Gastroesophageal sphincter (tissue), 3 donors: ENCODE results near the gene KRT15.

ENCODE experiments used
- EP300 ChIP-seq: sonication (generic); formaldehyde crosslinking; IDR thresholded peaks from one replicate; pipeline ENCODE4 v1.6.1; 2017; ENCODE audit warnings: antibody characterized with exemption, mild to moderate bottlenecking
- POLR2A ChIP-seq, 2 donors: fragments of 450-650 bp; IDR thresholded peaks; one replicate each; pipeline ENCODE4 v1.6.1; 2017; ENCODE audit warnings: antibody characterized with exemption in 2 of 2, mild to moderate bottlenecking in 2 of 2, moderate library complexity in 1 of 2
- TF ChIP-seq, protein P1 (sequence below), 4 experiments: fragments of 200-600 bp in 2 of 4; fragments of 450-650 bp in 2 of 4; sonication (generic) in 1 of 4; IDR thresholded peaks; one replicate each; pipeline ENCODE4 v1.5.1; 2017 to 2019; ENCODE audit warnings: antibody characterized with exemption in 4 of 4, mild to moderate bottlenecking in 2 of 4, moderate library complexity in 2 of 4

DNA sequence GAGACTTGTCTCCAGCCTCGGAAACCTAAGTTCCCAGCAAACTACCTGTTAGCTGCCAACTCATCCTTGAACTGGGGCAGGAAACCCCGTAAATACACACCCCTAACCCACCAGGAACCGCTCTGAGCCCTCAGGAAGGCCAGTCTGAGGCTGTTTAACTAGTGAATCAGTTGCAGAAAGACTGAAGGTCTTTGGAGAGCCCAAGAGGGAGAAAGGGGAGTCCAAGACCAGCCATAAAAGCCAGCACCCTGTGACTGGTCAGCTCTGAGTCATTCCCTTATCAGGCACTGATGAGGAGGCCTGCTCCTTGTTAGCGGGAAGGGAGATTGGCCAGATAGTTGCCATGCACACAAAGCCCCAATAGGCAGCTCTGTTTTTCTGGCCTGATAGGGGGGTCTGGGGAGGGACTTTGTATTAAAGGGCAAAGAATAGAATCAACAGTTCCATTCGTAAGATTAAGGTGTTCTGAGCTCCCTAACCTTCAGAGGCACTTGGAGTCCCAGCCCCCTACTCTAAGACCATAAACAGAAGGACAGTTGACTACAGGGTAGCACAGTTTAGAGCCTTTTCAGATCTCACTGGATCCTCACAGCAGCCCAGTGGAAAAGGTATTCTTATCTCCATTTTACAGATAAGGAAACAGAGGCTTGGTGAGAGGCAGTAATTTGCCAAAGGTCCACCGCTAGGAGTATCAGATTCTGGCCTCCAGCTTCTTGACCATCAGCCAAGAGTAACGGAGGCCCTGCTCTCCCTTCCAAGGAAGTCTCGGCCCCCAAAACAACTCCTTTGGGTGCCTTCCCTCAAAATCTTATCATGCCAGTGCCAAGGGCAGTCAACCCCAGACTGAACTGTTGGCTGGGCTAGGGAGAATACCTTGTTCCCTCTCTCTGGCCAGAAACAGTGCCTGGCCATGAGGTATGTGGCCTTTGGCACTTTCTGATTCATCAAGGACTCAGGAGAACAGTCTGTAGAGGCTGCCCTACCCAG is 11.7 kb upstream of the KRT15 start:
- TF ChIP-seq POLR2A (IDR thresholded peaks at IDR 0.05) (no peak), EP300 (no peak)
- TF ChIP-seq, protein P1, sequence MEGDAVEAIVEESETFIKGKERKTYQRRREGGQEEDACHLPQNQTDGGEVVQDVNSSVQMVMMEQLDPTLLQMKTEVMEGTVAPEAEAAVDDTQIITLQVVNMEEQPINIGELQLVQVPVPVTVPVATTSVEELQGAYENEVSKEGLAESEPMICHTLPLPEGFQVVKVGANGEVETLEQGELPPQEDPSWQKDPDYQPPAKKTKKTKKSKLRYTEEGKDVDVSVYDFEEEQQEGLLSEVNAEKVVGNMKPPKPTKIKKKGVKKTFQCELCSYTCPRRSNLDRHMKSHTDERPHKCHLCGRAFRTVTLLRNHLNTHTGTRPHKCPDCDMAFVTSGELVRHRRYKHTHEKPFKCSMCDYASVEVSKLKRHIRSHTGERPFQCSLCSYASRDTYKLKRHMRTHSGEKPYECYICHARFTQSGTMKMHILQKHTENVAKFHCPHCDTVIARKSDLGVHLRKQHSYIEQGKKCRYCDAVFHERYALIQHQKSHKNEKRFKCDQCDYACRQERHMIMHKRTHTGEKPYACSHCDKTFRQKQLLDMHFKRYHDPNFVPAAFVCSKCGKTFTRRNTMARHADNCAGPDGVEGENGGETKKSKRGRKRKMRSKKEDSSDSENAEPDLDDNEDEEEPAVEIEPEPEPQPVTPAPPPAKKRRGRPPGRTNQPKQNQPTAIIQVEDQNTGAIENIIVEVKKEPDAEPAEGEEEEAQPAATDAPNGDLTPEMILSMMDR (IDR thresholded peaks at IDR 0.05): no peak
